Rectal smooth muscle tissue (tissue), 1 donor: Measurements from ENCODE around the gene GNAS-AS1.

Experiments used
- H3K27ac ChIP-seq: one replicate; pipeline ENCODE4 v1.7.0; 2013; ENCODE audit warnings: low read depth, low read length, inconsistent platforms
- H3K27me3 ChIP-seq: one replicate; pipeline ENCODE4 v1.7.0; 2013; ENCODE audit warnings: low read length; ENCODE audit not compliant: control insufficient read depth, insufficient read depth
- H3K36me3 ChIP-seq: one replicate; pipeline ENCODE4 v1.7.0; 2013; ENCODE audit warnings: low read length; ENCODE audit not compliant: control insufficient read depth, insufficient read depth
- H3K4me1 ChIP-seq: one replicate; pipeline ENCODE4 v1.7.0; 2013; ENCODE audit warnings: low read length; ENCODE audit not compliant: control insufficient read depth, insufficient read depth
- H3K4me3 ChIP-seq: one replicate; pipeline ENCODE4 v1.7.0; 2013; ENCODE audit warnings: low read length
- H3K9ac ChIP-seq: one replicate; pipeline ENCODE4 v1.7.0; 2013; ENCODE audit warnings: low read length

The GNAS-AS1 gene

GRCh38 chr20:58772786-58773185 lies 77.9 kb downstream of the GNAS-AS1 start:
- Histone ChIP-seq H3K27ac (no peak overlapping the region), H3K4me3 (no peak overlapping the region), H3K27me3 (peaks cover 4% of the 10 kb centered on the region), H3K4me1 (no peaks in the 10 kb centered on the region), H3K9ac (no peak overlapping the region), H3K36me3 (no peaks in the 10 kb centered on the region)
